HG03103 (cell line): ENCODE measurements around the gene AFDN.

Source experiments
- ATAC-seq: cut with Tn5 transposase; IDR thresholded peaks from one replicate; pipeline ENCODE4 v1.9.1; 2021; ENCODE audit warnings: low read depth; ENCODE audit not compliant: unreplicated experiment

AFDN gene

DNA sequence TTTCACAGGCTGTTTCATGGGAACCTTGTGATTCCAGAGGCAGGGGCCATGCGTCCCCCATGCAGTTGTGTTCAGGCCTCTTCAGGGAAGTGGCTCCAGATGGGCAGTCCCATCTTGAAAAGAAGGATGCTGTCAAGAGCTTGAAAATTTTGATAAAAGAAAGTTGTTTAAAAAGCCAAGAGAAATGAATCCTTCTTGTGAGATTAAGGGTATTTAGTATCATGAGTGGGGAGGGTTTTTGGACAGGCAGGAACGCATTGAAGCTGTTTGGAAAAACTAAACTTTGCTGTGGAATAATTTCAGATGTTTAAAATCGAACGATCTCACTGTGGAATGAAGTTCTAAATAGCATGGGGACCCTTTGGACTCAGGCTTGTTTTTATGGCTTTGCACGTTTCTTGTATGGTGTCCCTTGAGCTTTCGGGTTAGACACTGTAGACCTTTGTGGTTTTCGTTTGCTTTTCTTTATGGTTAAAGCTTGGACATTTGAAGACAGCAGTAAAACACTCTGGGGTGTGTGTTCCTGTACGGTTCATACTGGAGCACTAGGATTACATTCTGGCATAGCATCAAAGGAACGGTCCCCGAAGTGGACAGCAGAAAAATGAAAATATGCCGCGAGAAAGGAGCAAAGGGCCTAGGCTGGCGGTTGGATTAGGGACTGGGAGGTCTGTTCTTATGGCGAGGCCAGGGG lies 188.9 kb downstream of the AFDN start:
- no peak for ATAC-seq

DNA sequence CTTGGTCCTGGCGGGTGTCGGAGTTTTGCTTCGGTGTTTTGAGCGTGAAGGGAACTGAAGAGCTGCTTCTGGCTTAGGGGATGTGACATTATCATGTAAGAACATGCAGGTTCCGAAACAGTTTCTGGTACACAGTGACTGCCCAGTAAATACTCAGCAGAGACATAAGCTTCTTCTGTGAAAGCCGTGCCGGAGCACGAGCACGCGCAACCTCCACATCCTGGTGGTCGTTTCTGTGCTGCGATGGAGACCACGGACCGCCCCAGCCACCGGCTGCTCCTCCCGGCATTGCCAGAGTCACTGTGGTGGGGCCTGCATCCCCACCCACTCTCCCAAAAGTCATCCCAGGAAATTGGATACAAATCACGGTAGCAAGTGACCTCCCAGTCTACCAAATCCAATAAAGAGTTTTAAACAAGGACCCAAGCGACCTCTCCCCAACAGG lies 189.5 kb downstream of the AFDN start:
- ATAC-seq, result no peak

DNA sequence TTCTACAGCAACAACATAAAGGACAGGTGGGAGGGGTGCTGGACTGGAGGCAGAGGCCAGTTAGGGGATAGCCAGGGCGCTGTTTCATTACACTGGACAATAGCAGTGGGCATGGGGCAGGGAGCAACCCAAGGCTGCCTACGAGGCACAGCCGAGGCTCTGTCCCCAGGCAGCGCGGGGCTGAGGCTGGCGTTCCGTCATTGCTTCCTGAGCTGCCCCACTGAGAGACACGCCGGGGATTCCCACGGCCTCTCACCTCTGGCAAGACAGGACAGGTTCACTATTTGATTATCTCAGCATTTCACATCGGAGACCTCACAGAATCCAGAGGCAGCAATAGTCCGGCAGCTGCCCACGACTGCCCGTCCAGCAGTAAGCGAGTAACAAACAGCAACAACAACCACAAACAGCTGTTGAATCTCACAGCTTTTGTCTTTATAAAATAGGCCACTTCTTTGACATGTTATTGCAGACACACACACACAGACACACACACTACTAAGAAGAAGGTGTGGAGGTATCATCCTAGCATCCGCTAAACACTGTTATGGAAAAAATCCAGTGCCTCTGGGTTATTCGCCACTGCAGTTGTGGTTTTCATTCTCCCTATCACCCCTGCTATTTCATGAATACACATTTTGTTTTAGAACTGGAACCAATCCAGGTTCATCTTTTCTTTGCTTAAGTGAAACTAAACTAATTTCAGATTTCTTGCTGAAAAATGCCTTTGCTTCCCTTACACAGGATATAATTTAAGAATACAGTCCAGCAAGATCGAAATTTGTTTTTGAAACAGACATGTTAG lies 190.2 kb downstream of the AFDN start:
- ATAC-seq, result no peak

DNA sequence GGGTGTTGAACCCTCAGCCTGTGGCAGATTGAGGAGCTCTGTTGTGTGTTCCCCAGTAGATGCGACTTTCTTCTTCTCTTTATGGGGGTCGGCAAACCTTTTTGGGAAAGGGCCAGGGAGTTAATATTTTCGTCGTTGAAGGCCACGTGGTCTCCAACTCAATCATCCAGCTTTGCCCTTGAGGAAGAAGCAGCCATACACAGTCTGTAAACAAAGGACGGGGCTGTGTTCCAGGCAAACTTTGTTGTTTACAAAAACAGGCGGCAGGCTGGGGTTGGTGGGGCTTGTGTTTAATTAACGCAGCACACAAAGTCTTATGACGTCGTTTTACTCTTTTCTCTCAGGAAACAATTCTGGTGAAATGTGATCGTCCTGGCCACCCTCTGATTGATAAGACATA lies 190.9 kb downstream of the AFDN start:
- no peak for ATAC-seq

DNA sequence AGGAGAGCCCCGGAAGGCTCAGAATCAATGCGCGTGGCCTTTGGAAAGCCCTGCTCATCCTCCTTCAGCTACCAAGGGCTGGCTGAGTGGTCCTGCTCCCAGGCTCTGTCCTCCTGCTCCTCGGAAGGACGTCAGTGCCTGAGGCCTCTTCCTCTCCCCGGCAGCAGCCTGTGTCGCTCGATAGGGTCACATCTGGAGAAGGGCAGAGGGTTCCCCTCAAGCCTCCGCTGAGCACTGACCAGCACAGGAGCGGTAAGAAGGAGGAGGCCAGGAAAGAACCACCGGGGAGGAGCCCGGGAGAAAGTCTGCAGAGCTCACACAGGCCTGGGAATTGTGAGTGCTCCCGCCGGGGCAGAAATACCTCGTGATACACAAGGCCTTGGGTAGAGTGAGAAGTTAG lies 192.0 kb downstream of the AFDN start:
- ATAC-seq, result no peak

DNA sequence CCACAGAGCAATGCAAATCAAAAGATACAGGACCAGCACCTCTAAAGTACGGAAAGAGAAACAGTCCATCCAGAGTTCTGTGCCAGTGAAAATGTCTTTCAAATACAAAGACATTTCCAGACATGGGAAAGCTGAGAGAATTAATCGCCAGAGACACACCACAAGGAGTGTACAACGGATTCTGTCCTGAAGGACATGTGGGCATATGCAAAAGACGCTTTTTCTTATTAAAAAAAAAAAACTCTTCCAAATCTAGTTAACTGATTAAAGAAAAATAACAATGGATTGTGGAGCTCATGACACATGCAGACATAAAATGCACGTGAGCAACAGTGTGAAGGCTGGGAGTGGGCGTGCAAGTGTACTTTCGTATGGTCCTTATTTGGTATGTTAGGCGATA lies 193.5 kb downstream of the AFDN start:
- no peak for ATAC-seq

DNA sequence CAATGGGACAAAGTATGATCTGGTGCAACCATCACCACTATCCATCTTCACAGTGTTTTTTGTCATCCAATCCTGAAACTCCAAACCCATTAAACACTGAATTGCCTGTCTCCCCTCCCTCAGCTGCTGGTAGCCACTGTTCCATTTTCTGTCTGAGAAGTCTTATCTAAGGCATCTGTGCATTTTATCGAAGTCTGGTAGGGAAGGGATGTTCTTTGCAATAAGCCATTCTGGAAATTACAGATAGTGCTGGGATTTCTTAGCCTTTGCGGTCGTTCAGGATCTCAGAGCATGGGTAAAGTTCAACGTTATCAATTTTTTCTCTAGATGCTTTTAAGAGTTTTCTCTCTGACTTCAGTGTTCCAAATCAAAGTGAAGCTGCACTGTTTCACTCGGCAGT lies 194.9 kb downstream of the AFDN start:
- ATAC-seq, result no peak
